Stimulated activated CD4-positive, alpha-beta T cell treated with anti-CD3 and anti-CD28 coated beads, Interleukin-15, amount 100 ng/mL, for 24 hours (primary cell): ENCODE measurements around the gene SCGB1D1.

Experiments
- DNase-seq: peaks from one replicate; pipeline ENCODE4 v3.0.0-alpha.2; 2020

Gene SCGB1D1

GRCh38 chr11:62237499-62237898, 47.5 kb downstream of the SCGB1D1 start:
- DNase-seq: no peak

DNA sequence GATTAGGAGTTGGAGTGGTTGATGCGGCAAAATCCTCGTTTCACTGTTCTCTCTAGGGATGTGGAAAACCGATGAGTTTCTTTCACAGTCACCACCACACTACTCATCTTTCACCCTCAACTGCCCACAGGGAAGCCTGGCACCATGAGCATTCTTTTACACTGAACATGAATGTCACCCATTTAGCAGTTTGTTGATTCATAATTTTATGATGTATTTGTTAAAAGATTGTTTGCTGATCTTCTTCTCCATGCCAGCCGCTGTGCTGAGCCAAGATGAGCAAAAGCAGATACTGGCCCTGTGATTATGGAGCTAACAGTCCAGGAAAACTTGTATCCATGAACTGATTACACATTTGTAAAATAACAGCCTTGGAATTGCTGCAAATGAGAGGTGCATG, 48.1 kb downstream of the SCGB1D1 start:
- no peak for DNase-seq

DNA sequence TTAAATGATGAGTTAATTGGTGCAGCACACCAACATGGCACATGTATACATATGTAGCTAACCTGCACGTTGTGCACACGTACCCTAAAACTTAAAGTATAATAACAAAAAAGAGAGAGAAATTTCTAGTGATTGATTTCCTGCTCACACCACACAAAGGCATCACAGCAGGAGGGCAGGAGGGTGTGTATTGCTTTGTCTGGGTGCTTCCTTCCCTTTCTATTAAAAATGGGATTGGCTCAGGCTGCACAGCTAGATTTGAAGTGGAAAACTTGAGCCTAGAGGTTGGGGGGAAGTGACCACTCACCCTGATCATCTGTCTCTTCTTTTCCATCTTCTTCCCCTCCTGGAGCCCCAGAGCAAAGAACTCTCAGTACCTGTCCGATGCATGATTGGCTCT, 51.1 kb downstream of the SCGB1D1 start:
- DNase-seq: no peak

GRCh38 chr11:62242021-62242420, 52.0 kb downstream of the SCGB1D1 start, which contains the start of gene SCGB1D2:
SCGB1D2 (plus strand) TSS chr11:62242239; CDS start chr11:62242308, 69 bp downstream.
- DNase-seq: no peak
